ENCODE data around the gene KLK10.

DNA sequence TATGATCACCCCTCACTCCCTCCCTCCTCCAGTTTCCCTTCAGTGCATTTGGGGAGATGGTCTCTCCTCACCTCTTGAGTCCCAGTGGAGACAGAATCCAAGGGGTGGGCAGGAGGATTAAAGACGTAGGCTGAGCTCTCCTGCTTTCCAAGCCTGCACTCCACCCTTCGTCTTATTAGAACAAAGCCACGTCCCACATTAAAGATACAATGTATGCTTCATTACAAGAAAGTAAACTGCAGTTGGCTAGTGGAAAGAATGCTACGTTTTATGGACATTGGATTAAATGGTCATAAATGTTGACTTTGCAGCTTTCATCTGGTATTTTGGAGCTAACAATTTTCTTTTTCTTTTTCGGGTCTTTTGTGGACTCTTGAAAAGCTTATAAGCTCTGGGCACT, 8.4 kb upstream of the KLK10 start:
- TF ChIP-seq, protein P1, sequence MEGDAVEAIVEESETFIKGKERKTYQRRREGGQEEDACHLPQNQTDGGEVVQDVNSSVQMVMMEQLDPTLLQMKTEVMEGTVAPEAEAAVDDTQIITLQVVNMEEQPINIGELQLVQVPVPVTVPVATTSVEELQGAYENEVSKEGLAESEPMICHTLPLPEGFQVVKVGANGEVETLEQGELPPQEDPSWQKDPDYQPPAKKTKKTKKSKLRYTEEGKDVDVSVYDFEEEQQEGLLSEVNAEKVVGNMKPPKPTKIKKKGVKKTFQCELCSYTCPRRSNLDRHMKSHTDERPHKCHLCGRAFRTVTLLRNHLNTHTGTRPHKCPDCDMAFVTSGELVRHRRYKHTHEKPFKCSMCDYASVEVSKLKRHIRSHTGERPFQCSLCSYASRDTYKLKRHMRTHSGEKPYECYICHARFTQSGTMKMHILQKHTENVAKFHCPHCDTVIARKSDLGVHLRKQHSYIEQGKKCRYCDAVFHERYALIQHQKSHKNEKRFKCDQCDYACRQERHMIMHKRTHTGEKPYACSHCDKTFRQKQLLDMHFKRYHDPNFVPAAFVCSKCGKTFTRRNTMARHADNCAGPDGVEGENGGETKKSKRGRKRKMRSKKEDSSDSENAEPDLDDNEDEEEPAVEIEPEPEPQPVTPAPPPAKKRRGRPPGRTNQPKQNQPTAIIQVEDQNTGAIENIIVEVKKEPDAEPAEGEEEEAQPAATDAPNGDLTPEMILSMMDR (IDR thresholded peaks at IDR 0.05 in 8 of 11, conservative IDR thresholded peaks at IDR 0.05 in 3 of 11): no peak
- TF ChIP-seq POLR2A (IDR thresholded peaks at IDR 0.05): no peak

Measured in spleen (tissue), 7 donors.